Ovary (tissue), 3 donors: Measurements from ENCODE around the gene CLEC16A.

Experiments
- POLR2A ChIP-seq: fragments of 450-650 bp; IDR thresholded peaks from one replicate; pipeline ENCODE4 v1.6.1; 2017; ENCODE audit warnings: antibody characterized with exemption, mild to moderate bottlenecking, moderate library complexity
- TF ChIP-seq, protein P1 (sequence below), 3 donors: fragments of 450-650 bp in 2 of 3; fragments of 200-600 bp in 1 of 3; IDR thresholded peaks; one replicate each; pipeline versions ENCODE4 v1.5.1 to v1.8.0; 2016 to 2022; ENCODE audit warnings: antibody characterized with exemption in 3 of 3, mild to moderate bottlenecking in 1 of 3
- donor health status: DM: no; HTN: no; CAD: no.

DNA sequence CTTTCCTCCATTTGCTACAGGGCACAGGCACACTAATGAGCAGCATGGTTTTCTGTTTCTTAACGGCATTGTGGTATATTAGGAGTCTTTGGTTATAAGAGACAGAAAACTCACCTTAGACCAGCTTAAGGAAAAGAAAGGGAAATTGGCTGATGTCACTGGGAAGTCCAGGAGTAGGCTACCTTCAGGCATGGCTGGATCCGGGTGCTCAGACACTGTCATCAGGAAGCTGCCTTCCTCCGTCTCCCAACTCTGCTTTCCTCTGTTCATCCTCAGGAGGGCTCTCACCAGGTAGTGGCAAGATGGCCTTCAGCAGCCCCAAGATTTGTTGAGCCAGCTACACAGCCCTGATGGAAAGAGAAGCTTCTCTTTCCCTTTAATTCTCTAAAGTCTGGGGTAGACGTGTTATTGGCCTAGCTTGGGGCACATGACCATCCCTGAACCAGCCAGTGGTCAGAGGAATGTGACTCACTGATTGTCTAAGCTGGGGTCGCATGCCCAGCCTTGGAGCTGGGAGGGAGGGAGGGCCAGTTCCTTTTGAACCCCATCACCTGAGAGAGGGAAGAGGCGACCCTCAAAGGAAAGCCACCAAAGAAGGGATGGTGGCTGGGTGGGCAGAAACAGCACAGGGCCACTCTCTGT lies 117.4 kb downstream of the CLEC16A start:
- no peak for TF ChIP-seq POLR2A
- TF ChIP-seq, protein P1, sequence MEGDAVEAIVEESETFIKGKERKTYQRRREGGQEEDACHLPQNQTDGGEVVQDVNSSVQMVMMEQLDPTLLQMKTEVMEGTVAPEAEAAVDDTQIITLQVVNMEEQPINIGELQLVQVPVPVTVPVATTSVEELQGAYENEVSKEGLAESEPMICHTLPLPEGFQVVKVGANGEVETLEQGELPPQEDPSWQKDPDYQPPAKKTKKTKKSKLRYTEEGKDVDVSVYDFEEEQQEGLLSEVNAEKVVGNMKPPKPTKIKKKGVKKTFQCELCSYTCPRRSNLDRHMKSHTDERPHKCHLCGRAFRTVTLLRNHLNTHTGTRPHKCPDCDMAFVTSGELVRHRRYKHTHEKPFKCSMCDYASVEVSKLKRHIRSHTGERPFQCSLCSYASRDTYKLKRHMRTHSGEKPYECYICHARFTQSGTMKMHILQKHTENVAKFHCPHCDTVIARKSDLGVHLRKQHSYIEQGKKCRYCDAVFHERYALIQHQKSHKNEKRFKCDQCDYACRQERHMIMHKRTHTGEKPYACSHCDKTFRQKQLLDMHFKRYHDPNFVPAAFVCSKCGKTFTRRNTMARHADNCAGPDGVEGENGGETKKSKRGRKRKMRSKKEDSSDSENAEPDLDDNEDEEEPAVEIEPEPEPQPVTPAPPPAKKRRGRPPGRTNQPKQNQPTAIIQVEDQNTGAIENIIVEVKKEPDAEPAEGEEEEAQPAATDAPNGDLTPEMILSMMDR (IDR thresholded peaks at IDR 0.05) = no peak
